HepG2 (cell line): Measurements from ENCODE around the gene TCFL5. TPM values are rescaled to one million over a fixed set of nuclear protein-coding genes. Genes with fewer than 3 reads are reported as not detected.

Experiments
- ATAC-seq: fragments of 200-7000 bp; cut with Tn5 transposase; 3 replicates; pipeline ENCODE4 v1.9.1; 2020; ENCODE audit warnings: mild to moderate bottlenecking, moderate library complexity
- BruUV-seq: library from RNA; stranded (reverse); fragments of 400-500 nt; replicated peaks from 2 replicates; lab custom pipeline; 2021; lab: Mats Ljungman, UMichigan
- CTCF ChIA-PET: fragments of 300-600 bp; formaldehyde crosslinking; extraction: SDS; loops from one replicate; lab custom pipeline; 2021; ENCODE audit warnings: low total read pairs, inconsistent platforms, low intra/inter-chr PET ratio; lab: Yijun Ruan, JAX
- POLR2A ChIA-PET: fragments of 350-600 bp; sonication (Branson Sonifier 250); formaldehyde crosslinking; loops from one replicate; lab custom pipeline; 2020; ENCODE audit warnings: antibody characterized with exemption, inconsistent platforms; lab: Yijun Ruan, JAX
- DNase-seq: peaks from one replicate; pipeline ENCODE4 v3.0.0-alpha.2; 2015; ENCODE audit warnings: low spot score
- FAIRE-seq: peaks from 3 replicates; lab custom pipeline; 2011; peaks lifted over from hg19 to GRCh38; lab: Jason Lieb, UNC
- H2AFZ ChIP-seq: one replicate; pipeline ENCODE4 v1.6.1; 2011; ENCODE audit warnings: low read length, inconsistent platforms
- H3K27ac ChIP-seq: fragments of 300-600 bp; 3 replicates; pipeline ENCODE4 v1.8.0; 2011; ENCODE audit warnings: mixed run types, mild to moderate bottlenecking, mixed read lengths, low read length, inconsistent platforms; ENCODE audit not compliant: insufficient read depth; ENCODE audit errors: extremely low read length
- H3K27me3 ChIP-seq, 2 experiments: fragments of 200-600 bp in 1 of 2; 2 replicates in 1 of 2; 3 replicates in 1 of 2; pipeline versions ENCODE4 v1.6.0 to v1.8.0; 2011; ENCODE audit warnings: low read length in 2 of 2, mild to moderate bottlenecking in 2 of 2, moderate library complexity in 2 of 2, inconsistent platforms in 1 of 2; ENCODE audit not compliant: insufficient read depth in 2 of 2, control insufficient read depth in 1 of 2
- H3K36me3 ChIP-seq, 2 experiments: fragments of 200-600 bp in 1 of 2; replicated peaks in 1 of 2; 2 replicates in 1 of 2; 3 replicates in 1 of 2; pipeline versions ENCODE4 v1.5.1 to v1.8.0; 2011; ENCODE audit warnings: low read length in 2 of 2, inconsistent platforms in 1 of 2; ENCODE audit not compliant: insufficient read depth in 2 of 2, control insufficient read depth in 1 of 2
- H3K4me1 ChIP-seq: 2 replicates; pipeline ENCODE4 v1.5.1; 2012; ENCODE audit warnings: low read length, inconsistent platforms; ENCODE audit not compliant: insufficient read depth
- H3K4me2 ChIP-seq: 2 replicates; pipeline ENCODE4 v1.6.0; 2011; ENCODE audit warnings: low read depth, low read length, inconsistent platforms
- H3K4me3 ChIP-seq, 3 experiments: fragments of 200-600 bp in 1 of 3; sonication (generic), shearing (Covaris generic) in 1 of 3; replicated peaks in 1 of 3; 2 replicates each; pipeline ENCODE4 v1.5.1; 2011 to 2016; ENCODE audit warnings: low read length in 3 of 3, inconsistent platforms in 2 of 3, low read depth in 2 of 3, mild to moderate bottlenecking in 2 of 3, control low read depth in 1 of 3, mixed read lengths in 1 of 3; ENCODE audit not compliant: insufficient read depth in 1 of 3
- H3K79me2 ChIP-seq: one replicate; pipeline ENCODE4 v1.6.1; 2011; ENCODE audit warnings: low read length, inconsistent platforms; ENCODE audit not compliant: insufficient read depth
- H3K9ac ChIP-seq: 2 replicates; pipeline ENCODE4 v1.6.0; 2011; ENCODE audit warnings: mild to moderate bottlenecking, low read depth, low read length, inconsistent platforms; ENCODE audit not compliant: insufficient read depth
- H3K9me3 ChIP-seq: 2 replicates; pipeline ENCODE4 v1.5.1; 2012; ENCODE audit warnings: mild to moderate bottlenecking, low read length
- H4K20me1 ChIP-seq: 2 replicates; pipeline ENCODE4 v1.6.0; 2011; ENCODE audit warnings: inconsistent platforms, mild to moderate bottlenecking, low read length, moderate library complexity; ENCODE audit not compliant: insufficient read depth
- ATF7 ChIP-seq, 2 experiments: fragments of 450-650 bp in 1 of 2; sonication (generic) in 1 of 2; formaldehyde crosslinking in 1 of 2; IDR thresholded peaks; 2 replicates each; pipeline versions ENCODE4 v1.4.0 to v1.6.1; 2016 to 2020; ENCODE audit warnings: antibody characterized with exemption in 1 of 2, mild to moderate bottlenecking in 1 of 2, missing genetic modification reagents in 1 of 2
- HCFC1 ChIP-seq: fragments of 150-350 bp; IDR thresholded peaks from 2 replicates; pipeline ENCODE4 v1.6.1; 2014; ENCODE audit warnings: low read depth, low read length
- HHEX ChIP-seq: IDR thresholded peaks from 2 replicates; pipeline ENCODE4 v1.6.1; 2016; ENCODE audit warnings: control low read depth
- LCORL ChIP-seq, 2 experiments: fragments of 450-650 bp in 1 of 2; sonication (generic) in 1 of 2; formaldehyde crosslinking in 1 of 2; IDR thresholded peaks; 2 replicates each; pipeline versions ENCODE4 v1.5.0 to v1.6.1; 2017 to 2020; ENCODE audit warnings: antibody characterized with exemption in 1 of 2, missing genetic modification reagents in 1 of 2
- MAFK ChIP-seq, 2 experiments: IDR thresholded peaks in 1 of 2; conservative IDR thresholded peaks in 1 of 2; 2 replicates each; pipeline ENCODE4 v1.6.1; 2011; ENCODE audit warnings: improper control_type of control experiment in 2 of 2, low read length in 2 of 2
- RBFOX2 ChIP-seq: fragments of 200-400 bp; formaldehyde crosslinking; IDR thresholded peaks from 2 replicates; pipeline ENCODE4 v1.6.1; 2017; ENCODE audit warnings: low read depth, mild to moderate bottlenecking, low read length
- SYNCRIP ChIP-seq: fragments of 200-400 bp; formaldehyde crosslinking; IDR thresholded peaks from 2 replicates; pipeline ENCODE4 v1.6.1; 2018; ENCODE audit warnings: mild to moderate bottlenecking, low read depth, low read length; ENCODE audit not compliant: insufficient read depth
- ZNF274 ChIP-seq: sonication (generic); formaldehyde crosslinking; IDR thresholded peaks from 2 replicates; pipeline ENCODE4 v1.5.1; 2020; ENCODE audit warnings: mild to moderate bottlenecking, missing genetic modification reagents
- ZNF616 ChIP-seq: sonication (generic); formaldehyde crosslinking; IDR thresholded peaks from 2 replicates; pipeline ENCODE4 v1.5.0; 2020; ENCODE audit warnings: low read depth, mild to moderate bottlenecking, missing genetic modification reagents
- ZNF746 ChIP-seq: sonication (generic); formaldehyde crosslinking; IDR thresholded peaks from 2 replicates; pipeline ENCODE4 v1.8.0; 2022; ENCODE audit warnings: mild to moderate bottlenecking, missing genetic modification reagents
- ZNF891 ChIP-seq: sonication (generic); formaldehyde crosslinking; IDR thresholded peaks from 2 replicates; pipeline ENCODE4 v1.5.0; 2020; ENCODE audit warnings: mild to moderate bottlenecking, missing genetic modification reagents
- WGBS: methylation state at CpG from one replicate; pipeline ENCODE4 v1.1.6; 2017; ENCODE audit warnings: low lambda C conversion rate; 5-methylcytosine and 5-hydroxymethylcytosine counted together
- in situ Hi-C: cut with HindIII; loops from 2 replicates; pipeline ENCODE4 v1.10.0; 2017; ENCODE audit warnings: low pct_unique_long_range_greater_than_20kb; ENCODE audit not compliant: extremely low pct_ligation_motif_present
- intact Hi-C: fragments of 100-400 bp; cut with micrococcal nuclease; formaldehyde crosslinking; loops from one replicate; pipeline ENCODE4 v1.10.0; 2022; ENCODE audit not compliant: unreplicated experiment
- polyA plus RNA-seq, 8 experiments: library from polyadenylated mRNA; depleted of rRNA in 3 of 8; stranded (reverse) in 7 of 8; unstranded in 1 of 8; fragments of >200 nt; fragmentation: Illumina TruSeq in 4 of 8; extraction: Trizol in 4 of 8; gene quantifications; 2 replicates each; pipeline versions ENCODE4 v1.2.1 to v1.2.3, GENCODE V29; 2011 to 2016; ENCODE audit warnings: low read depth in 4 of 8, missing spikeins in 1 of 8, mixed read lengths in 1 of 8; ENCODE audit not compliant: insufficient read depth in 1 of 8
- total RNA-seq, 5 experiments: library from RNA; depleted of rRNA; stranded (reverse); fragments of >200 nt; fragmentation: Illumina TruSeq; extraction: Trizol; gene quantifications; 2 replicates each; pipeline ENCODE4 v1.2.3, GENCODE V29; 2016; ENCODE audit warnings: low read depth in 1 of 5
- TF ChIP-seq, protein P1 (sequence below): sonication (generic); formaldehyde crosslinking; IDR thresholded peaks from 2 replicates; pipeline ENCODE4 v1.4.0; 2020; ENCODE audit warnings: missing genetic modification reagents

Gene TCFL5
- total and polyA plus RNA-seq, 2 of the 13 experiments (the other 11 are each of a cell fraction or from before 2014, with no cell fraction given), result 14.8 to 20.0 TPM

DNA sequence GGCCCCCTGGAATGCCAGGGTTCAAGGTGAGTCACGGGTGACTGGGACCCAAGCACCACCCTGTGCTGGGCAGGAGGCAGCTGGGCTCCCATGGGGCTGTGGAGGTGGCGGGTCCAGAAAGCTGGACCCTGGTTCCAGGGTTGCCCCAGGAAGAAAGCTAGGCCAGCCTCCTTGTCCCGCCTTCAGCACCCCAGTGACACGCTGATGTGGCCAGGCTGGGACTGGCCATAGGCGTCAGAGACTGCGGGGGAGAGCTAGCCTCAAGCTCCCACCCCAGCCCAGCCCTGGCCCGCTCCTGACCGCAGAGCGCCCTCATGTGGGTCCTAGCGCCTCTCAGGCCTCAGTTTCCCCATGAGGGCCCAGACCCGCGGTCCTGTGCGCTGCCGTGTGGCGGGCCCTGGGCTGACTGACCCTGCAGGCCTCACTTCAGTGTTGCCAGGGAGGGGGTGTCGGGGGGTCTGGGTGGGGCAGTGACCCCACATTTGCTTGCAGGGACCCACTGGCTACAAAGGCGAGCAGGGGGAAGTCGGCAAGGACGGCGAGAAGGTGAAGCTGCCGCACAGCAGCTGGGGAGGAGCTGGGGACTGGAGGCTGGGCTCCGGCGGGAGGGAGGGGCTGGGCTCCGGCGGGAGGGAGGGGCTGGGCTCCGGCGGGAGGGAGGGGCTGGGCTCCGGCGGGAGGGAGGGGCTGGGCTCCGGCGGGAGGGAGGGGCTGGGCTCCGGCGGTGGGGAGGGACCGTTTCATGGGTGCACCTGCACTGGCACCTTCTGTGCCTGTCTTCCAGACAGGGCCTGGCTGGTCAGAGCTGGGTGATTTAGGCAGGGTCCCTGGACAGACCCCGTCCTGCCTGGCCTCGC, 36.9 kb downstream of the TCFL5 start (continued):
- TF ChIP-seq, protein P1, sequence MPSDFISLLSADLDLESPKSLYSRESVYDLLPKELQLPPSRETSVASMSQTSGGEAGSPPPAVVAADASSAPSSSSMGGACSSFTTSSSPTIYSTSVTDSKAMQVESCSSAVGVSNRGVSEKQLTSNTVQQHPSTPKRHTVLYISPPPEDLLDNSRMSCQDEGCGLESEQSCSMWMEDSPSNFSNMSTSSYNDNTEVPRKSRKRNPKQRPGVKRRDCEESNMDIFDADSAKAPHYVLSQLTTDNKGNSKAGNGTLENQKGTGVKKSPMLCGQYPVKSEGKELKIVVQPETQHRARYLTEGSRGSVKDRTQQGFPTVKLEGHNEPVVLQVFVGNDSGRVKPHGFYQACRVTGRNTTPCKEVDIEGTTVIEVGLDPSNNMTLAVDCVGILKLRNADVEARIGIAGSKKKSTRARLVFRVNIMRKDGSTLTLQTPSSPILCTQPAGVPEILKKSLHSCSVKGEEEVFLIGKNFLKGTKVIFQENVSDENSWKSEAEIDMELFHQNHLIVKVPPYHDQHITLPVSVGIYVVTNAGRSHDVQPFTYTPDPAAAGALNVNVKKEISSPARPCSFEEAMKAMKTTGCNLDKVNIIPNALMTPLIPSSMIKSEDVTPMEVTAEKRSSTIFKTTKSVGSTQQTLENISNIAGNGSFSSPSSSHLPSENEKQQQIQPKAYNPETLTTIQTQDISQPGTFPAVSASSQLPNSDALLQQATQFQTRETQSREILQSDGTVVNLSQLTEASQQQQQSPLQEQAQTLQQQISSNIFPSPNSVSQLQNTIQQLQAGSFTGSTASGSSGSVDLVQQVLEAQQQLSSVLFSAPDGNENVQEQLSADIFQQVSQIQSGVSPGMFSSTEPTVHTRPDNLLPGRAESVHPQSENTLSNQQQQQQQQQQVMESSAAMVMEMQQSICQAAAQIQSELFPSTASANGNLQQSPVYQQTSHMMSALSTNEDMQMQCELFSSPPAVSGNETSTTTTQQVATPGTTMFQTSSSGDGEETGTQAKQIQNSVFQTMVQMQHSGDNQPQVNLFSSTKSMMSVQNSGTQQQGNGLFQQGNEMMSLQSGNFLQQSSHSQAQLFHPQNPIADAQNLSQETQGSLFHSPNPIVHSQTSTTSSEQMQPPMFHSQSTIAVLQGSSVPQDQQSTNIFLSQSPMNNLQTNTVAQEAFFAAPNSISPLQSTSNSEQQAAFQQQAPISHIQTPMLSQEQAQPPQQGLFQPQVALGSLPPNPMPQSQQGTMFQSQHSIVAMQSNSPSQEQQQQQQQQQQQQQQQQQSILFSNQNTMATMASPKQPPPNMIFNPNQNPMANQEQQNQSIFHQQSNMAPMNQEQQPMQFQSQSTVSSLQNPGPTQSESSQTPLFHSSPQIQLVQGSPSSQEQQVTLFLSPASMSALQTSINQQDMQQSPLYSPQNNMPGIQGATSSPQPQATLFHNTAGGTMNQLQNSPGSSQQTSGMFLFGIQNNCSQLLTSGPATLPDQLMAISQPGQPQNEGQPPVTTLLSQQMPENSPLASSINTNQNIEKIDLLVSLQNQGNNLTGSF, result peak; percentile 38; the same call in 1 of the 2 replicates
- no peak for TF ChIP-seq ZNF274
- TF ChIP-seq ZNF616, result no peak; the same call in 1 of the 2 replicates

DNA sequence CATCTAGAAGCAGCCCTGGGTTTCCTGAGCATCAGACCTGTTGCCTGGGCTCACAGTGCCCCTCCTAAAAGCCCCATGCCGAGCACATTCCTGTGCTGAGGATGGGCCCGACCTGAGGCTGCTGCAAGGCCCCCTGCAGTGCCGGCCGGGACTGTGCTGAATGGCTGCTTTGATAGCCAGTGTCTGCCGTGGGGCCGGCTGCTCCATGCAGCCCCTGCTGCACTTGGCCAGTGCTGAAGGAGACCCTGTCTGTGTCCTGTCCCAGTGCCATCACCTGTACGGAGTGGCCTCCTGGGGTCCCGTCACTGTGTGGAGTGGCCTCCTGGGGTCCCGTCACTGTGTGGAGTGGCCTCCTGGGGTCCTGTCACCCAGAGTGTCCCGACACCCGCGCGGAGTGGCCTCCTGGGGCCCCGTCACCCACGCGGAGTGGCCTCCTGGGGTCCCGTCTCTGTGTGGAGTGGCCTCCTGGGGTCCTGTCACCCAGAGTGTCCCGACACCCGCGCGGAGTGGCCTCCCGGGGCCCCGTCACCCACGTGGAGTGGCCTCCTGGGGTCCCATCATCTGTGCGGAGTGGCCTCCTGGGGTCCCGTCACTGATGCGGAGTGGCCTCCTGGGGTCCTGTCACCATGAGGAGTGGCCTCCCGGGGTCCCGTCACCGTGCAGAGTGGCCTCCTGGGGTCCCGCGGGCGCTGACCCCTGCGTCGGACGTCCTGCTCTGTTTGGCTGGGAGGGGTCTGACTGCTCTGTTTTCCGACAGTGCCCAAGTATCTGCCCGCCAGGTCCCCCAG, 37.7 kb downstream of the TCFL5 start:
- DNase-seq (no peak), ATAC-seq (peak; percentile 13), FAIRE-seq (peak; percentile 42)
- no peaks in the 10 kb centered on the region for H3K79me2 ChIP-seq
- WGBS, result 67% methylated on average over 26 of the region's 38 CpGs
- CTCF ChIA-PET, result interaction anchor here (1.4 to 1.6 kb wide), 2 partner anchors 23 to 33 kb away, joined by 5 to 14 read pairs; no protein-coding TSS in a partner anchor
- H3K4me1 ChIP-seq, result peaks cover 60% of the 10 kb centered on the region
- peak overlapping the region; percentile 59 for H3K27ac ChIP-seq
- intact Hi-C loops (loop anchor here (1.0 to 5.0 kb wide), 3 partner anchors 38 to 185 kb away; partner anchors contain the start of gene TCFL5), in situ Hi-C loops (no loop called here)
- no peaks in the 10 kb centered on the region for H3K27me3 ChIP-seq
- peaks cover 2% of the 10 kb centered on the region in 2 experiments; a peak in 3 of 5 replicates for H3K36me3 ChIP-seq
- H3K9me3 ChIP-seq, result no peaks in the 10 kb centered on the region
- no peak overlapping the region for H2AFZ ChIP-seq
- peak overlapping the region; percentile 92 for H3K4me2 ChIP-seq
- H3K9ac ChIP-seq, result peak overlapping the region; percentile 47
- BruUV-seq, result no TSS peak
- H3K4me3 ChIP-seq, result peak overlapping the region in 2 of 3 experiments; percentile 50 to 71; a peak in 2 of 6 replicates
- POLR2A ChIA-PET, result interaction anchor here (0.6 to 1.8 kb wide), 12 partner anchors 8 to 403 kb away, joined by 3 to 26 read pairs (median 7); partner anchors contain the start of genes GID8, MRGBP, OGFR and SLC17A9
- peaks cover 2% of the 10 kb centered on the region; the same call in 1 of the 2 replicates for H4K20me1 ChIP-seq
- TF ChIP-seq ZNF891 (CRISPR knock-in tag) (peak; percentile 1; the same call in 1 of the 2 replicates), HCFC1 (no peak), LCORL (IDR thresholded peaks at IDR 0.05) (no peak), LCORL (CRISPR knock-in tag; IDR thresholded peaks at IDR 0.05) (no peak), SYNCRIP (no peak), HHEX (no peak), ATF7 (IDR thresholded peaks at IDR 0.05) (no peak), ATF7 (CRISPR knock-in tag; IDR thresholded peaks at IDR 0.05) (peak; percentile 20; the same call in 1 of the 2 replicates), RBFOX2 (peak; percentile 79), ZNF746 (no peak), MAFK (conservative IDR thresholded peaks at IDR 0.05 in 1 of 2, IDR thresholded peaks at IDR 0.05 in 1 of 2; ENCODE audit: low read length in 2 of 2) (no peak)
